GM21723 (cell line): ENCODE results near the gene GLIPR1L2.

ENCODE experiments used
- ATAC-seq: cut with Tn5 transposase; IDR thresholded peaks from one replicate; pipeline ENCODE4 v1.9.1; 2021; ENCODE audit warnings: mild to moderate bottlenecking, moderate library complexity; ENCODE audit not compliant: unreplicated experiment

Gene GLIPR1L2

DNA sequence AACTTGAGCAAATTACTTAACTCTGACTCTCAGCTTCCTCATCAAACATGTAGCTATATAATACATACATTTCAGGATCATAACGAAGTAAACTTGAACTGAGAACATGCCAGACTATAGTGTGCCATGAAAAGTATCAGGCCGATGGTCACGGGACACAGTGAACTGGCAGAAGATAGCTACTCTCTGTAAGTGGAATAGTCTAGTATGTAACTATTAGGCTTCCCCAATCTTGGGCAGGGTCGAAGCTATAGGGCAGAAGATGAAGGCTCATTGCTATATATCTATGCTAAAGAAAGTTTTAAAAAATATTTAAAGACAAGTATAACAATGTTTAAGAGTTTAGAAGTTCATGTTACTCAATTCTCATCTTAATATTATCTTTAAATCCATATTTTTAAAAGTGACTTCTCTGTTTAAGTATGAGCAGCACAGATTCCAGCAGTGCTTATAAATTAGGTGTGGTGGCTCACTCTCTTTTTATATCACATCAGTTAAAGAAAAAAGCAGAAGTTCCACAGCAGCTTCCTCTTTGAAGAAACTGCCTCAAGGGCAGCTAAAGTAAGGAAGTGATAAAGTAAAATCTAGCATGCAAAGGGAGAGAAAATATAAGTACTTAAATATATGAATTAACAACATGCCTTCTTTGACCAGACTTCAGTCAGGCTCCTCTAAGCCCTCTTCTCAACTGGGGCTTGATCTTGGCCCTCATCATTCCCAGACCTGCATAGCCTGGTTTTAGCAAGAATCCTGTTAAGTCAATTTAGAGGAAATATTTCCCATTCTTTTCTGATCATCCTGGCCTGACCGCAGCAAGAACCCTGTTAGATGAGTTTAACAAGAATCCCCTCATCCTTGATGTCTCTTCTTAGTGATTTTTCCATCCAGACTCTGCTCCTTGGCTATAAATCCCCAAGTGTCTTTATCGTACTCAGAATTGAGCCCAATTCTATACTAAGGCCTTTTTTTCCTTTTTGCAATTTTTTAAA, 81.3 kb downstream of the GLIPR1L2 start:
- peak; percentile 70 for ATAC-seq

GRCh38 chr12:75474116-75474515, 83.2 kb downstream of the GLIPR1L2 start:
- ATAC-seq: no peak

DNA sequence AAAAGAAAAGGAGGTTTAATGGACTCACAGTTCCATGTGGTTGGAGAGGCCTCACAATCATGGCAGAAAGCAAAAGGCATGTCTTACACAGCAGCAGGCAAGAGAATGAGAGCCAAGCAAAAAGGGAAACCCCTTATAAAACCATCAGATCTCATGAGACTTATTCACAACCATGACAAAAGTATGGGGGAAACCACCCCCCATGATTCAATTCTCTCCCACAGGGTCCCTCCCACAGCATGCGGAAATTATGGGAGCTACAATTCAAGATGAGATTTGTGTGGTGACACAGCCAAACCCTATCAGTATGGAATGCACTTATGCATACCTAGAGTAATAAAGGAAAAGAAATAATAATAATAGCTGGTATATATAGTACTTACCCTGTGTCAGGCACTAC, 85.2 kb downstream of the GLIPR1L2 start:
- ATAC-seq: no peak

DNA sequence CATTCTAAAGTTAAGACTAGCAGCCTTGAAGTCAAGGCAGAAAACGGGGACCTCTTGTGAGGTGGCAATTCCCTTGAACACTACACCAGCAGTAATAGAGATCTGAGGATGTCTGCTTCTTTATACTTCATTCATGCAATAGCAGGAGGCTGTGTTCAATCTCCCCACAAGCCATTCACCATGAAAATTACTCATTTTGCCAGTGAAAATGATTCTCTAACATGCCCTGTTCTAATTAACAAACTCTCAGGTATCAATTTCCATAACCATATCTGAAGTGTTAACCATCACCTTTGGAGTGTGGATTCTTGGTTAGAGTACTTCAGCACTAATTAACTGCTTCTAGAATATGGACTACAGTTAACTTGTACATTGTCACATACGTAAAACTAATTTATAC, 86.2 kb downstream of the GLIPR1L2 start:
- ATAC-seq: no peak

GRCh38 chr12:75478116-75478794, 87.4 kb downstream of the GLIPR1L2 start:
- ATAC-seq: no peak

GRCh38 chr12:75479963-75480461, 89.1 kb downstream of the GLIPR1L2 start:
- ATAC-seq: peak; percentile 45

GRCh38 chr12:75480469-75480949, 89.6 kb downstream of the GLIPR1L2 start, which contains the start of gene GLIPR1:
Gene GLIPR1 (plus strand): TSS chr12:75480755. CDS start chr12:75480881, 126 bp downstream.
- ATAC-seq: peak; percentile 91

GRCh38 chr12:75481013-75481705, 90.3 kb downstream of the GLIPR1L2 start:
- ATAC-seq: peak; percentile 25

DNA sequence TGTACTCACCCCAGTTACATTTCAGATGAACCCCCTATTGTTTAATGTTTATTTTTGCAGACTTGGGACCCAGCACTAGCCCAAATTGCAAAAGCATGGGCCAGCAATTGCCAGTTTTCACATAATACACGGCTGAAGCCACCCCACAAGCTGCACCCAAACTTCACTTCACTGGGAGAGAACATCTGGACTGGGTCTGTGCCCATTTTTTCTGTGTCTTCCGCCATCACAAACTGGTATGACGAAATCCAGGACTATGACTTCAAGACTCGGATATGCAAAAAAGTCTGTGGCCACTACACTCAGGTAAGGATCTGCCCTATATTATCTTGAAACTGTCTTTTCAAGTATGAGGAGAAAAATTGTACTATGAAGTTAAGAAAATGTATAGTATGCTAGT, 90.9 kb downstream of the GLIPR1L2 start:
- no peak for ATAC-seq
